GM19023 (cell line): ENCODE data around the gene PALD1.
"Not testable (repeated sequence)": the region's sequence is repeated elsewhere in the genome, so short reads cannot be mapped to it uniquely, and the experiment has no call there.

Source experiments
- ATAC-seq: cut with Tn5 transposase; IDR thresholded peaks from one replicate; pipeline ENCODE4 v1.9.1; 2021; ENCODE audit warnings: mild to moderate bottlenecking, moderate library complexity; ENCODE audit not compliant: unreplicated experiment

Gene PALD1

GRCh38 chr10:70600512-70601395, 122.2 kb downstream of the PALD1 start:
- ATAC-seq = no peak

DNA sequence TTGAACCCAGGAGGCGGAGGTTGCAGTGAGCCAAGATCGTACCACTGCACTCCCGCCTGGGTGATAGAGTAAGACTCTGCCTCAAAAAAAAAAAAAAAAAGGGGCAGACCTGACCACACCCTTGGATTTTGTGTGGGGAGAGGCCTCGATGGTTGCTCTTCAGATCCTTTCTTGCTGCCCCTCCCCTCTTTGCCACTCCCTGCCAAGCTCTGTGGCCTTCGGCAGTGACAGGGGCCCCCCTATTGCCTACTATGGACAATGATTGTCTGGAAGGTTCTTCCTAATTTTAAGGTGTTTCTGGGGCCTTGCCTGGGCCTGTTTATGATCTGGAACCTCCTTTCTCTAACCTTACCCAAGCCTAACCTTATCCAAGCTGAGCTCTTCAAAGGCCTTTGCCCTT, 123.2 kb downstream of the PALD1 start:
- no peak for ATAC-seq

DNA sequence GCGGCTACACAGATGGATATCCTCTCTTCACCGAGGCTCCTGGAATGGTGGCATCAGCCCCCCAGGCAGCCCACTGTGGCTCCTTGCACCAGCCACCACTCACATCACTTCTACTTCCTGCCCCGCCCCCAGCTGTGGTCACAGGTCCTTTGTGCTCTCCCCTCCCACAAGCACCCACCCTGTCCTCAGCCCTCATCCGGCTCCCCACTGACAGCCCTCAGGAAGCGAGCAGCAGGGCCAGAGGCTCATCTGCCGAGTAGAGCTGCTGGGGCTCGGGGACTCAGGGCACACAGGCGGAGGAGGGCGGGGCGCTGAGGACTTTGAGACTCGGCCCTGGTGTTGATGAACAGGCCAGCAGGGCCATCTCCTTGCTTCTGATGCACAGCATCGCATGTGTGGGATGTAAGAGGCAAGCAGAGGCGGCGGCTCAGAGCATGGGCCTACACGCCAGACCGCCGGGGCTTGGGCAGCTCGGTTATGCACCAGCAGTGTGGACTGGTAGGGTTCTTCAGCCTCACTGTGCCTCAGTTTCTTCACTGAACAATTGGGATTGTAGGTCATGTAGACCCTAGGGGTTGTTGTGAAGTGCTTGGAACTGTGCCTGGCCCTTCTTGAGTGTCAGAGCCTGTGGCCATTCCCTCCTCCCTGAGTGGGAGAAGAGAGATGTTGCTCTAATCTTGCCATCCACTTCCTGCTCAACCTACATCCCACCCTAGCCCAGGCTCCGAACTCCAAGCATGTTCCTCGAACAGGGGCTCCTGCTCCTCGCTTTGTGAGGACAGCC, 124.3 kb downstream of the PALD1 start, which contains the start of gene PRF1:
TSS of gene PRF1 (minus strand) at position 77 of the 784 bp plus-strand sequence. CDS start 1,839 bp downstream, outside the sequence.
- ATAC-seq = no peak

GRCh38 chr10:70603449-70603801, 124.9 kb downstream of the PALD1 start:
- ATAC-seq = no peak

DNA sequence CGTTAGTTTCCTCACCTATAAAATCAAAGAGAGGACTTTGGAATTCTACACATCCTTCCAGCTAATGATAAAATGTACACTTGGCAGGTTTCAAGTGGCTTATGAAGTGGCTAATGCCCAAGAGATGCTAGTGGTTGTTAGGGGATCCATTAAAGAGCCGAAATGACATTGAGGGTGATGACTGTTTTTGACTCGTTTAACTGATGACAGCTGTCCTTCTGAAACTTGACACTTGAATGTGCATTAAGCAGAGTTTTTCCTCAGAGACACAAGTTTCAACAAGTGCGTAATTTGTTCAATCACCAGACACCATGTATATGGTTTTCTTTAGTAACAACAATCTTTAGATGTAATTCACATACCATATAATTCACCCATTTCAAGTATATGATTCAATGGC, 125.5 kb downstream of the PALD1 start:
- no peak for ATAC-seq

GRCh38 chr10:70605161-70605560, 126.6 kb downstream of the PALD1 start:
- no peak for ATAC-seq

- no peak for ATAC-seq
These were observed 129.4 kb downstream of the PALD1 start for GRCh38 chr10:70607936-70608335.

- no peak for ATAC-seq
These were observed 135.4 kb downstream of the PALD1 start for GRCh38 chr10:70613941-70614340.

- ATAC-seq = not testable (repeated sequence)
These were observed 135.8 kb downstream of the PALD1 start for GRCh38 chr10:70614364-70614763.

DNA sequence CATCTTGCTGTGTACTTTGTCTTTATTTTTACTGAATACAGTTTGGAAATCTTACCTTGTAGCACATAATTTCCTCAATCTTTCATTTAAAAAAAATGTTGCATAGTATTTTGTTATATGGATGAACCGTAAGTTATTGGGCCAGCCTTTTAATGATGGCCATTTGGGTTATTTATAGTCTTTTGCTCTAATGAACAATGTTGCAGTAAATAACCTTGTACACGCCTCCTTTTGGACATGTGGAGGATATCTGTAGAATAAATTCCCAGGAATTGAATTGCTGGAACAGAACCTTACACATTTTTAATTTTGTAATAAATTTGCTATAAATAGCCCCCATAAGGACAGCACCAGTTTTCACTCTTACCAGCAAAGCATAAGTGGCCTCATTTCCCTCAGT, 136.6 kb downstream of the PALD1 start:
- ATAC-seq = no peak

- no peak for ATAC-seq
These were observed 137.4 kb downstream of the PALD1 start for GRCh38 chr10:70615784-70616522.

DNA sequence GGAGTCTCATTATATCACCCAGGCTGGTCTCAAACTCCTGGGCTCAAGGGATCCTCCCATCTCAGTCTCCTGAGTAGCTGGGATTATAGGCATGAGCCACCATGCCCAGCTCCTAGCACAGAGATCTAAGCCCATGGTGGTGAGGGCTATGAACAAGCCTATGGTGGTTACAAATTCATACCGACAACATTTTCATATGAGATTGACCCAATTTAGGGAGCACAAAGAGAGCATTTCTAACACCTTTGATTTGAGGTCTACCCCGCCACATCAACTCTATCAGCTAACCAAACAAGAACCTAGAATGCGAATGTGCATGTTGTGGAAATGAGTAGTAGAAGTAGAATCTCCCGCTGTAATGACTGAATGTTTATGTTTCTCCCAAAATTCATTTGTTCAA, 138.2 kb downstream of the PALD1 start:
- no peak for ATAC-seq
